GM18498 (cell line): Measurements from ENCODE around the gene GPN3.
A peak's percentile ranks its signal among the peaks of the same experiment; 100 is the strongest.
"Not testable (repeated sequence)": the region's sequence is repeated elsewhere in the genome, so short reads cannot be mapped to it uniquely, and the experiment has no call there.

Experiments
- ATAC-seq: cut with Tn5 transposase; IDR thresholded peaks from one replicate; pipeline ENCODE4 v1.9.1; 2021; ENCODE audit warnings: mild to moderate bottlenecking, moderate library complexity; ENCODE audit not compliant: unreplicated experiment

GPN3 gene

DNA sequence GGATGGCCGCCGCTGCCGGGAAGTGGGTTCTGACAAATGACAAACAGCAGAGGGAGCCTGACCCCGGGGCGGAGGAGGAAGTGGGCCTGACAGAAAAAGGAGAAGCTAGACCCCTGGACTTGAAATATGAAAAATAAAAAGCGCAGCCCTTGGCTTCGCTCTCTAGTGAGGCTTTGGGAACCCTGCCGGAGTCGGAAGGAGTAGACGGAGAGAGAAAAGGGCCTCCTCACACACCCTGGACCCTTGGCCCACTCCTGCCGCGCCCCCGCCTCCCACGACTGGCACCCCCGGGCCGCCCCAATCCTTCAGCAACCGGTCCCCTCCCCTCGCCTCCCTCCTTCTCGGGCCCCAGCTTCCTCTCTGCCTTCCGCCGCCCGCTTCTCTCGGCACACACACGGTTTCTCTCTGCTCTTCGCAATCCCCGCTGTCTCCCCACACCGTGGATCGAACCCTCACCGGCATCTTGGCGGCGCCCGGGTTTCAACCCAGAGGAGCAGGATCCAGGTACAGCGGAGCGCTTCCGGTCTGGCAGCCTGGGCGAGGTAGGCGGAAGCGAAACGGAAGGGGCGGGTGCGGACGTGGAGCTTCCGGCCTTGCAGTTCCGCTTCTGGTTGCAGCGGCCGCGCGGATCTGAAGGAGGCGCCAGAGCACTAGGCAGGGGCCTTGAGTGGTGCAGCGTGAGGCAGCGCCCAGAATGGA, 18.1 kb downstream of the GPN3 start, which contains the start of gene ARPC3:
Gene ARPC3 (minus strand): TSS at position 539 of the 699 bp plus-strand sequence. CDS start 77 bp downstream, at position 462.
- peak; percentile 91 for ATAC-seq

DNA sequence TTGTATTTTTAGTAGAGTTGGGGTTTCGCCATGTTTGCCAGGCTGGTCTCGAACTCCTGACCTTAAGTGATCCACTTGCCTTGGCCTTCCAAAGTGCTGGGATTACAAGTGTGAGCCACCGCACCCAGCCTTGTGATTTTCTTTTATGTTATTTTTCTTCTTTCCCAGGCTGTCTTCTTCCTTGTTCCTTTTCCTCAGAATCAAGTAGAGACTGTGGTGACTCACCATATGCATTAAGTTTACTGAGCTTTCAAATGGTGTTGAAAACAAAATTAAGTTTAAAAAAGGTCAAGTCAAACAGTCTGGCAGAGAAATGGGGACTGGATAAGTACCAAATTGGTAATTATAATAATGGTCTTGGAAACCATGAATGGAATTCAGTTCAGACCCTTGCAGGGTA, 23.6 kb downstream of the GPN3 start:
- no peak for ATAC-seq

DNA sequence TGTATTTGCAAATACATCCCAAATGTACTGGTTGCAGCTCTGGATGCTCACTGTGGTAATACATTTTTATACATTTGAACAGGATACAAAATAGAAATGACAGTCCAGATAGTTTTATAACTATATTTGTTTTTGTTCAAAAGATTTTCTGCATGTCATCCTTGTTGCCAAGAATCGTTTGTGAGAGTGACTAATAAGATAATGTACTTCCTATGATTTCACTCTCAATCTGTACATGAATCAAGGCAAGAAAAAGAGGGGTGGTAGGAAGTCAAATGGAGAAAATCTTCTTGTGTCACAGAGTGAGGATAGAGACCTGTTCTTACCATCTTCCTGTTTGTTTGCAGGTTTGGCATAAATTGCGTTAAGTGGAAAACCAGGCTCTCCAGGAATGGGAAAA, 31.8 kb downstream of the GPN3 start:
- no peak for ATAC-seq

DNA sequence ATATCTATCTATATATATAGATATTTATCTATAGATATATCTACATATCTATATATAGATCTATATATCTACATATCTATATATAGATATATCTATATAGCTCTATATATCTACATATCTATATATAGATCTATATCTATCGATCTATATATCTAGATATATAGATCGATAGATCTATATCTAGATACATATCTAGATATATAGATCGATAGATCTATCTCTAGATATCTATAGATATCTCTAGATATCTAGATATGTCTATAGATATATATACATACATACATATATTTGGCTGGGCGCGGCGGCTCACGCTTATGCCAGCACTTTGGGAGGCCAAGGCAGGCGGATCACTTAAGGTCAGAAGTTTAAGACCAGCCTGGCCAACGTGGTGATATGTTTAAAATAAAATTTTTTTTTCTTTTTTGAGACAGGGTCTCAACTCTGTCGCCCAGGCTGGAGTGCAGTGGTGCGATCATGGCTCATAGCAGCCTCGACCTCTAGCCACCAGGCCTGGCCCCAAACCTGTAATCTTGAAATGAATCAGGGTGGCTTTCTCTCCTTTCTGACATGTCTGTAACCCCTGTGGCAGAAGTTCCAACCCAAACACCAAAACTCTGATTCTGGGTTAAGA, 36.0 kb downstream of the GPN3 start:
- no peak for ATAC-seq

- not testable (repeated sequence) for ATAC-seq
Measured at GRCh38 chr12:110429676-110430075, 38.4 kb downstream of the GPN3 start.

DNA sequence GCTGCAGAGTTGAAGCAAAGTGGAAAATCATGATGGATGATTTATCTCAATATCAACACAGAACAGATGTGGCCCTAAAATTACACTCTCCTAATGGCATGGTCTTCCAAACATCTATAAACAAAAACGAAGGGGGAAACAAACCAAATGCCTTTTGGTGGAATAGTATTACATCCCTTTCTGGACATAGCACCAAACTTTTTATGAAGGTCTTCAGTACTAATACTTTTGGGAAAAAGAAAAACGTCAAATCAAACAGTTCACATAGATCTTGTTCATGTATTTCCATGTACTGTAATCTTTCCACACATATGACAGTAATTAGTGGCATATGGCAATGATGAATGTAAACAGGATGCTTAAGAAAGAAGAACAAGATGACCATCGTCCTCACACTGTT, 41.7 kb downstream of the GPN3 start:
- no peak for ATAC-seq

DNA sequence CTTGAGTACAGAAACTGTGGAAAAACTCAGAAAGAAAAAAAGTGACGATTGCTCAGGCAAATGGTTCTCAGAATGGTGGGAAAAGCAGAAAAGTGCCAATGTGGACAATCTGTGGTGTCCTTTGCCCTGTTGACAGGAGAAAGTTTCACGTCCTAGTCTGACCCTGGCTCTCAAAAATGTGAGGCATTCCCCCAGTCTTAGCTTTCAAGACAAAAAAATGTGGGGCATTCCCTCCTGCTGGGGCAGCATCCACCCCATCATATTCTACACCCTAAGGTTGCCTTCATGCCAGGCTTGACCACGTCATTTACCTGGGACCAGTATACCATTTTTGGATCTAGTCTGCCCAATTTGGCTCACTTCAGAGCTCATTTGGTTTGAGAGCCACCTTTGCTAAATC, 43.8 kb downstream of the GPN3 start:
- no peak for ATAC-seq

GRCh38 chr12:110421701-110422100, 46.4 kb downstream of the GPN3 start:
- ATAC-seq = no peak

DNA sequence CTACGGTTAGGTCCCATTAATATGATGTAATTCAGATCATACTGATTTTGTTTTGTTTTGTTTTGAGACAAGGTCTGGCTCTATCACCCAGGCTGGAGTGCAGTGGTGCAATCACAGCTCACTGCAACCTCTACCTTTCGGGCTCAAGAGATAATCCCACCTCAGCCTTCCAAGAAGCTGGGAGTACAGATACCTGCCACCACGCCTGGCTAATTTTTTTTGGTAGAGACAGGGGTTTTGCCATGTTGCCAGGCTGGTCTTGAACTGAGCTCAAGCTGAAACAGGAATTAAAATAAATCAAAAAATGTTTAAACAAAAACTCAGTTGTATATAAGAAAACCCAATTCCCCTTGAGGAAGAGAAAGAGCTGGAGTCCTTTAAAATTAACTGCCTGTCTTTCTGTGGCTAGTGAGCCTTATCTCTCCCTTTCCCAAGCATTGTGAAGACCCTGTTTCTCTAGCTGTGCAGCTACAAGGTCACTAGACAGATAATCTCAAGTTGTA, 46.8 kb downstream of the GPN3 start:
- no peak for ATAC-seq

DNA sequence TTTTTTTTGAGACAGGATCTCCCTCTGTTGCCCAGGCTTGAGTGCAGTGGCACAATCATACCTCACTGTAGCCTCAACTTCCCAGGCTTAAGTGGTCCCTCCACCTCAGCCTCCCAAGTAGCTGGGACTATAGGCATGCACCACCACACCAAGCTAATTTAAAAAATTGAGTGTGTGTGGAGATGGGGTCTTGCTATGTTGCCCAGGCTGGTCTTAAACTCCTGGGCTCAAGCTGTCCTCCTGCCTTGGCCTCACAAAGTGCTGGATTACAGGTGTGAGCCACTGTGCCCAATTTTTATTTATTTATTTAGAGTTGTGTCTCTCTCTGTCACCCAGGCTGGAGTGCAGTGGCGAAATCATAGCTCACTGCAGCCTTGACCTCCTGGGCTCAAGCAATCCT, 47.4 kb downstream of the GPN3 start:
- ATAC-seq = not testable (repeated sequence)

- not testable (repeated sequence) for ATAC-seq
Measured at GRCh38 chr12:110417113-110417512, 50.9 kb downstream of the GPN3 start.

GRCh38 chr12:110410086-110410485, 58.0 kb downstream of the GPN3 start:
- not testable (repeated sequence) for ATAC-seq

DNA sequence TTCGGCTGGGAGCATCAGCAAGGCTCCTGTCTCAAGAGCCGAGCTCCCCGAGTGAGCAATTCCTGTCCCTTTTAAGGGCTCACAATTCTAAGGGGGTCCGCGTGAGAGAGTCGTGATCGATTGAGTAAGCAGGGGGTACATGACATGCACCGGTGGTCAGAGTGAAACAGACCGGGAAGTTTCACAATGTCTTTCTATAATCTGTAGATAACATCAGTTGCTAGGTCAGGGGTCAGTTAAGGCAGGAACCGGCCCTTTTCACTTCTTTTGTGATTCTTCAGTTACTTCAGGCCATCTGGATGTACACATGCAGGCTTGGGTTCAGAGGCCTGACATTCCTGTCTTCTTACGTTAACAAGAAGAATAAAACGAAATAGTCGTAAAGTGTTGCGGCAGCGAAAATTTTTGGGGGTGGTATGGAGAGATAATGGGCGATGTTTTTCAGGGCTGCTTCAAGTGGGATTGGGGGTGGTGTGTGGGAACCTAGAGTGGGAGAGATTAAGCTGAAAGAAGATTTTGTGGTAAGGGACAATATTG, 62.9 kb downstream of the GPN3 start:
- ATAC-seq = not testable (repeated sequence)

GRCh38 chr12:110403976-110404682, 63.9 kb downstream of the GPN3 start:
- ATAC-seq = no peak

- peak; percentile 89 for ATAC-seq
Measured at GRCh38 chr12:110403146-110403975, 64.7 kb downstream of the GPN3 start, which contains the start of gene ANAPC7. TSS of gene ANAPC7 (minus strand) at chr12:110403708. CDS start at chr12:110403627, 81 bp downstream.
